ENCODE results near the gene EPS8.

Gene EPS8

GRCh38 chr12:15699886-15700285, 89.3 kb downstream of the EPS8 start:
- no peak overlapping the region for H3K27ac ChIP-seq

GRCh38 chr12:15698377-15698871, 90.8 kb downstream of the EPS8 start:
- H3K27ac ChIP-seq: no peak overlapping the region

More at GRCh38 chr12:15699886-15700285, 89.3 kb downstream of the EPS8 start:
- TF ChIP-seq CTCF (conservative IDR thresholded peaks at IDR 0.05) (no peak), ZFX (IDR thresholded peaks at IDR 0.05) (no peak)

GRCh38 chr12:15697201-15697600, 92.0 kb downstream of the EPS8 start:
- no peak for TF ChIP-seq ZFX (IDR thresholded peaks at IDR 0.05)
- TF ChIP-seq CTCF (conservative IDR thresholded peaks at IDR 0.05): no peak
- no peak overlapping the region for H3K27ac ChIP-seq

More at GRCh38 chr12:15698377-15698871, 90.8 kb downstream of the EPS8 start:
- TF ChIP-seq ZFX (IDR thresholded peaks at IDR 0.05): no peak
- TF ChIP-seq CTCF (conservative IDR thresholded peaks at IDR 0.05): no peak

- H3K27ac ChIP-seq: no peak overlapping the region
These were observed 95.8 kb downstream of the EPS8 start for GRCh38 chr12:15693228-15693911.

GRCh38 chr12:15691388-15691787, 97.8 kb downstream of the EPS8 start:
- H3K27ac ChIP-seq: no peak overlapping the region
- TF ChIP-seq ZFX (IDR thresholded peaks at IDR 0.05) (no peak), CTCF (conservative IDR thresholded peaks at IDR 0.05) (no peak)

More at GRCh38 chr12:15693228-15693911, 95.8 kb downstream of the EPS8 start:
- no peak for TF ChIP-seq CTCF (conservative IDR thresholded peaks at IDR 0.05)

- no peak overlapping the region for H3K27ac ChIP-seq
- TF ChIP-seq ZFX (IDR thresholded peaks at IDR 0.05) (no peak), CTCF (conservative IDR thresholded peaks at IDR 0.05) (no peak)
These were observed 98.9 kb downstream of the EPS8 start for GRCh38 chr12:15690320-15690719.

- no peak overlapping the region for H3K27ac ChIP-seq
- TF ChIP-seq CTCF (conservative IDR thresholded peaks at IDR 0.05) (no peak), ZFX (IDR thresholded peaks at IDR 0.05) (no peak)
These were observed 99.4 kb downstream of the EPS8 start for GRCh38 chr12:15689751-15690191.

Measured in C4-2B (cell line).